Endothelial cell of umbilical vein (primary cell): ENCODE data around the gene INTS2. TPM values are rescaled to one million over a fixed set of nuclear protein-coding genes. Genes with fewer than 3 reads are reported as not detected.

Experiments used
- BruUV-seq: library from RNA; stranded (reverse); fragments of 400-500 nt; replicated peaks from 2 replicates; lab custom pipeline; 2021; lab: Mats Ljungman, UMichigan
- CTCF ChIA-PET: fragments of 300-600, 350-600 bp; sonication (Branson Sonifier 250); formaldehyde crosslinking; loops from one replicate; lab custom pipeline; 2021; ENCODE audit warnings: antibody characterized with exemption, inconsistent platforms; lab: Charles Lee
- POLR2A ChIA-PET: fragments of 300-600, 350-600 bp; sonication (Branson Sonifier 250); formaldehyde crosslinking; loops from one replicate; lab custom pipeline; 2021; ENCODE audit warnings: antibody characterized with exemption, inconsistent platforms; lab: Charles Lee
- DNase-seq: peaks from one replicate; pipeline ENCODE4 v3.0.0-alpha.2; 2011; ENCODE audit warnings: low read depth, low spot score
- FAIRE-seq: peaks from 2 replicates; lab custom pipeline; 2011; peaks lifted over from hg19 to GRCh38; lab: Jason Lieb, UNC
- H2AFZ ChIP-seq: 2 replicates; pipeline ENCODE4 v1.6.0; 2012; ENCODE audit warnings: low read depth, low read length, control low read depth, inconsistent platforms
- H3K27ac ChIP-seq: 2 replicates; pipeline ENCODE4 v1.5.1; 2011; ENCODE audit warnings: low read depth, mild to moderate bottlenecking, control low read depth, low read length, moderate library complexity; ENCODE audit not compliant: insufficient read depth
- H3K27me3 ChIP-seq, 2 experiments: 2 replicates each; pipeline versions ENCODE4 v1.6.0 to v1.6.1; 2011; ENCODE audit warnings: low read length in 2 of 2, mixed read lengths in 1 of 2; ENCODE audit not compliant: control insufficient read depth in 2 of 2, insufficient read depth in 2 of 2
- H3K36me3 ChIP-seq, 2 experiments: 2 replicates in 1 of 2; 3 replicates in 1 of 2; pipeline ENCODE4 v1.5.1; 2011; ENCODE audit warnings: low read length in 2 of 2, mild to moderate bottlenecking in 1 of 2, moderate library complexity in 1 of 2; ENCODE audit not compliant: control insufficient read depth in 2 of 2, insufficient read depth in 2 of 2; ENCODE audit errors: extremely low read depth in 1 of 2
- H3K4me1 ChIP-seq: 3 replicates; pipeline ENCODE4 v1.5.1; 2011; ENCODE audit warnings: mild to moderate bottlenecking, low read length; ENCODE audit not compliant: control insufficient read depth, insufficient read depth; ENCODE audit errors: extremely low read depth
- H3K4me2 ChIP-seq: 2 replicates; pipeline ENCODE4 v1.6.1; 2011; ENCODE audit warnings: low read length, control low read depth, mixed read lengths; ENCODE audit not compliant: insufficient read depth
- H3K4me3 ChIP-seq, 3 experiments: fragments of 200-600 bp in 1 of 3; sonication (generic), shearing (Covaris generic) in 1 of 3; replicated peaks in 1 of 3; 2 replicates each; pipeline ENCODE4 v1.5.1; 2011 to 2016; ENCODE audit warnings: control low read depth in 3 of 3, low read length in 3 of 3, mild to moderate bottlenecking in 2 of 3, inconsistent platforms in 1 of 3, low read depth in 1 of 3, moderate library complexity in 1 of 3; ENCODE audit not compliant: insufficient read depth in 1 of 3
- H3K79me2 ChIP-seq: 2 replicates; pipeline ENCODE4 v1.6.0; 2012; ENCODE audit warnings: low read length, inconsistent platforms; ENCODE audit not compliant: control insufficient read depth, insufficient read depth
- H3K9ac ChIP-seq: replicated peaks from 2 replicates; pipeline ENCODE3; 2011; ENCODE audit warnings: low read length, control low read depth; ENCODE audit not compliant: insufficient read depth; ENCODE audit errors: extremely low read depth
- H3K9me1 ChIP-seq: replicated peaks from 3 replicates; pipeline ENCODE4 v1.6.0; 2011; ENCODE audit warnings: mild to moderate bottlenecking, low read length; ENCODE audit not compliant: control insufficient read depth, insufficient read depth; ENCODE audit errors: extremely low read depth
- H3K9me3 ChIP-seq: replicated peaks from 2 replicates; pipeline ENCODE4 v1.5.1; 2012; ENCODE audit warnings: low read length, inconsistent platforms; ENCODE audit not compliant: control insufficient read depth, insufficient read depth
- H4K20me1 ChIP-seq: replicated peaks from 2 replicates; pipeline ENCODE3; 2011; ENCODE audit warnings: mild to moderate bottlenecking, low read length; ENCODE audit not compliant: control insufficient read depth, insufficient read depth; ENCODE audit errors: extremely low read depth
- CTCF ChIP-seq, 2 donors: IDR thresholded peaks; 1 replicate in 1 of 2; 2 replicates in 1 of 2; pipeline ENCODE4 v1.5.1; 2011; ENCODE audit warnings: low read length in 2 of 2, mild to moderate bottlenecking in 2 of 2, moderate library complexity in 2 of 2, control low read depth in 1 of 2, inconsistent platforms in 1 of 2, low read depth in 1 of 2; ENCODE audit not compliant: insufficient read depth in 1 of 2; ENCODE audit errors: extremely low read depth in 1 of 2
- EZH2 ChIP-seq: IDR thresholded peaks from 2 replicates; pipeline ENCODE4 v1.6.1; 2012; ENCODE audit warnings: borderline replicate concordance, low read depth, mild to moderate bottlenecking, moderate library complexity, low read length, inconsistent platforms; ENCODE audit not compliant: severe bottlenecking
- FOS ChIP-seq: IDR thresholded peaks from 2 replicates; pipeline ENCODE4 v1.6.1; 2011; ENCODE audit warnings: mild to moderate bottlenecking, low read length, moderate library complexity, borderline replicate concordance; ENCODE audit not compliant: insufficient read depth
- GATA2 ChIP-seq: IDR thresholded peaks from 2 replicates; pipeline ENCODE4 v1.7.0; 2011; ENCODE audit warnings: low read depth, mild to moderate bottlenecking, moderate library complexity, mixed read lengths, low read length; ENCODE audit not compliant: insufficient read length, insufficient read depth
- JUN ChIP-seq: IDR thresholded peaks from 2 replicates; pipeline ENCODE4 v1.6.1; 2011; ENCODE audit warnings: borderline replicate concordance, low read depth; ENCODE audit not compliant: insufficient read length, insufficient read depth
- MAX ChIP-seq: IDR thresholded peaks from 2 replicates; pipeline ENCODE4 v1.6.1; 2011; ENCODE audit not compliant: insufficient read depth, insufficient read length
- MYC ChIP-seq: IDR thresholded peaks from one replicate; pipeline ENCODE4 v1.6.1; 2011; ENCODE audit warnings: mild to moderate bottlenecking, low read depth, low read length
- POLR2A ChIP-seq: IDR thresholded peaks from 2 replicates; pipeline ENCODE4 v1.6.1; 2012; ENCODE audit warnings: low read depth, mild to moderate bottlenecking, control low read depth, low read length
- POLR2AphosphoS5 ChIP-seq: IDR thresholded peaks from 2 replicates; pipeline ENCODE4 v1.6.1; 2012; ENCODE audit warnings: low read depth, mild to moderate bottlenecking, control low read depth, low read length, moderate library complexity; ENCODE audit not compliant: insufficient read depth
- dilution Hi-C: fragments of 300-500 bp; cut with MboI; formaldehyde crosslinking; loops from one replicate; pipeline ENCODE4 v1.15.0; 2019; ENCODE audit warnings: low sequenced_read_pairs; ENCODE audit not compliant: extremely low pct_ligation_motif_present
- intact Hi-C: fragments of 100-400 bp; cut with micrococcal nuclease; formaldehyde crosslinking; loops from one replicate; pipeline ENCODE4 v1.10.0; 2022
- polyA plus RNA-seq, 4 experiments: library from polyadenylated mRNA; depleted of rRNA in 3 of 4; stranded (reverse) in 3 of 4; unstranded in 1 of 4; fragments of >200 nt; gene quantifications; 2 replicates each; pipeline versions ENCODE4 v1.2.1 to v1.2.3, GENCODE V29; 2011 to 2012; ENCODE audit warnings: missing spikeins in 1 of 4
- total RNA-seq: library from RNA; stranded (reverse); gene quantifications from 2 replicates; pipeline ENCODE4 v1.2.3, GENCODE V29; 2021

INTS2 gene
- total and polyA plus RNA-seq, 2 donors (not counting 3 experiments of a cell fraction or from before 2014, with no cell fraction given) = 6.2 to 13.4 TPM

GRCh38 chr17:61868074-61868473 lies 59.7 kb downstream of the INTS2 start:
- Histone ChIP-seq H2AFZ (no peak overlapping the region), H4K20me1 (no peaks in the 10 kb centered on the region), H3K9ac (no peak overlapping the region), H3K9me1 (no peaks in the 10 kb centered on the region), H3K27me3 (no peaks in the 10 kb centered on the region), H3K4me1 (peaks cover 5% of the 10 kb centered on the region), H3K27ac (no peak overlapping the region), H3K4me3 (no peak overlapping the region), H3K36me3 (no peaks in the 10 kb centered on the region), H3K9me3 (no peaks in the 10 kb centered on the region), H3K4me2 (no peak overlapping the region), H3K79me2 (no peaks in the 10 kb centered on the region)
- intact Hi-C loops (no loop called here), dilution Hi-C loops (no loop called here)
- TF ChIP-seq MYC = no peak
- no peak for TF ChIP-seq JUN
- TF ChIP-seq MAX = no peak
- no peak for TF ChIP-seq EZH2
- no peak for TF ChIP-seq CTCF (IDR thresholded peaks at IDR 0.05; ENCODE audit: extremely low read depth in 1 of 2, insufficient read depth in 1 of 2, low read depth in 1 of 2, low read length in 2 of 2)
- TF ChIP-seq FOS = no peak
- TF ChIP-seq POLR2A = no peak
- TF ChIP-seq GATA2 = no peak
- no peak for TF ChIP-seq POLR2AphosphoS5
- DNase-seq = no peak
- POLR2A ChIA-PET = no interaction called here
- no TSS peak for BruUV-seq
- FAIRE-seq = no peak
- CTCF ChIA-PET = interaction anchor here (0.6 kb wide), 1 partner anchor 34 kb away, joined by 3 read pairs; no protein-coding TSS in a partner anchor
